T-helper 17 cell (primary cell): ENCODE data around the gene ANKRD60. TPM values are rescaled to one million over a fixed set of nuclear protein-coding genes. Genes with fewer than 3 reads are reported as not detected.

Experiments
- ATAC-seq: fragments of 150-1000 bp; cut with Tn5 transposase; 2 replicates; pipeline ENCODE4 v1.10.0; 2021; ENCODE audit warnings: mild to moderate bottlenecking, moderate library complexity
- DNase-seq, 3 donors: peaks; one replicate each; pipeline versions ENCODE4 v3.0.0 to v3.0.0-alpha.2; 2020 to 2021
- H3K9me3 ChIP-seq: one replicate; pipeline ENCODE4 v1.7.0; 2013; ENCODE audit warnings: low read length, mild to moderate bottlenecking; ENCODE audit not compliant: control insufficient read depth, poor library complexity, severe bottlenecking
- H3K27ac Mint-ChIP-seq: one replicate; pipeline ENCODE4 v1.8.0; 2022; ENCODE audit warnings: mild to moderate bottlenecking, moderate library complexity, mixed read lengths
- H3K27me3 Mint-ChIP-seq: one replicate; pipeline ENCODE4 v1.8.0; 2022; ENCODE audit warnings: mixed read lengths
- H3K36me3 Mint-ChIP-seq: one replicate; pipeline ENCODE4 v1.8.0; 2022; ENCODE audit warnings: low read depth, mixed read lengths
- H3K4me1 Mint-ChIP-seq: one replicate; pipeline ENCODE4 v1.8.0; 2022; ENCODE audit warnings: mild to moderate bottlenecking, mixed read lengths
- H3K4me3 Mint-ChIP-seq: one replicate; pipeline ENCODE4 v1.8.0; 2022; ENCODE audit warnings: mild to moderate bottlenecking, moderate library complexity, mixed read lengths
- total RNA-seq, 4 donors: library from RNA in 2 of 4; stranded (reverse) in 2 of 4; gene quantifications; one replicate each; pipeline ENCODE4 v1.2.3 and lab custom pipeline; 2022 to 2026

Gene ANKRD60
- total RNA-seq, 2 donors from 2014 or later, result not detected

GRCh38 chr20:58238490-58238889 is 10.0 kb upstream of the ANKRD60 start:
- no peak for DNase-seq
- H3K27me3 Mint-ChIP-seq, result no peaks in the 10 kb centered on the region
- H3K27ac Mint-ChIP-seq, result peak overlapping the region; percentile 87
- ATAC-seq, result no peak
- no peaks in the 10 kb centered on the region for H3K36me3 Mint-ChIP-seq
- H3K9me3 ChIP-seq, result no peaks in the 10 kb centered on the region
- peaks cover 5% of the 10 kb centered on the region for H3K4me1 Mint-ChIP-seq
- no peak overlapping the region for H3K4me3 Mint-ChIP-seq

GRCh38 chr20:58237318-58238132 is 9.1 kb upstream of the ANKRD60 start:
- Mint-ChIP-seq H3K4me3 (peak overlapping the region; percentile 87), H3K4me1 (peaks cover 5% of the 10 kb centered on the region), H3K36me3 (no peaks in the 10 kb centered on the region), H3K27me3 (no peaks in the 10 kb centered on the region), H3K27ac (peak overlapping the region; percentile 87)
- ATAC-seq, result no peak
- no peak for DNase-seq
- H3K9me3 ChIP-seq, result no peaks in the 10 kb centered on the region

- DNase-seq (peak; percentile 69 to 81 (median 72)), ATAC-seq (peak; percentile 94)
- peaks cover 5% of the 10 kb centered on the region for H3K4me1 Mint-ChIP-seq
- H3K27ac Mint-ChIP-seq, result peak overlapping the region; percentile 87
- peak overlapping the region; percentile 87 for H3K4me3 Mint-ChIP-seq
- H3K27me3 Mint-ChIP-seq, result no peaks in the 10 kb centered on the region
- no peaks in the 10 kb centered on the region for H3K9me3 ChIP-seq
- H3K36me3 Mint-ChIP-seq, result no peaks in the 10 kb centered on the region
Observed at GRCh38 chr20:58236612-58237317, 8.3 kb upstream of the ANKRD60 start.

GRCh38 chr20:58235010-58235409 is 6.6 kb upstream of the ANKRD60 start:
- DNase-seq, result no peak
- Mint-ChIP-seq H3K27ac (no peak overlapping the region), H3K27me3 (peaks cover 8% of the 10 kb centered on the region), H3K36me3 (peaks cover 2% of the 10 kb centered on the region), H3K4me3 (no peak overlapping the region), H3K4me1 (peaks cover 5% of the 10 kb centered on the region)
- no peaks in the 10 kb centered on the region for H3K9me3 ChIP-seq
- ATAC-seq, result no peak

GRCh38 chr20:58233881-58234528 is 5.6 kb upstream of the ANKRD60 start:
- DNase-seq (peak; percentile 32 to 40 (median 33)), ATAC-seq (no peak)
- Mint-ChIP-seq H3K36me3 (peaks cover 2% of the 10 kb centered on the region), H3K27me3 (peaks cover 18% of the 10 kb centered on the region), H3K4me3 (no peak overlapping the region), H3K4me1 (peaks cover 10% of the 10 kb centered on the region), H3K27ac (peak overlapping the region; percentile 16)
- H3K9me3 ChIP-seq, result no peaks in the 10 kb centered on the region

- H3K4me3 Mint-ChIP-seq, result no peak overlapping the region
- H3K36me3 Mint-ChIP-seq, result peaks cover 2% of the 10 kb centered on the region
- peaks cover 14% of the 10 kb centered on the region for H3K4me1 Mint-ChIP-seq
- peaks cover 22% of the 10 kb centered on the region for H3K27me3 Mint-ChIP-seq
- ATAC-seq, result no peak
- DNase-seq, result no peak
- H3K9me3 ChIP-seq, result no peaks in the 10 kb centered on the region
- no peak overlapping the region for H3K27ac Mint-ChIP-seq
Observed at GRCh38 chr20:58233393-58233792, 4.9 kb upstream of the ANKRD60 start.

GRCh38 chr20:58231683-58232082 is 3.2 kb upstream of the ANKRD60 start:
- DNase-seq, result no peak
- Mint-ChIP-seq H3K36me3 (peaks cover 9% of the 10 kb centered on the region), H3K4me3 (no peak overlapping the region), H3K27ac (no peak overlapping the region), H3K4me1 (peaks cover 9% of the 10 kb centered on the region), H3K27me3 (peaks cover 37% of the 10 kb centered on the region)
- H3K9me3 ChIP-seq, result no peaks in the 10 kb centered on the region
- no peak for ATAC-seq

- Mint-ChIP-seq H3K4me3 (no peak overlapping the region), H3K4me1 (peaks cover 9% of the 10 kb centered on the region), H3K36me3 (peaks cover 16% of the 10 kb centered on the region), H3K27me3 (peaks cover 61% of the 10 kb centered on the region), H3K27ac (peak overlapping the region; percentile 8)
- H3K9me3 ChIP-seq, result no peaks in the 10 kb centered on the region
- no peak for DNase-seq
- no peak for ATAC-seq
Observed at GRCh38 chr20:58229198-58229798, 845 bp upstream of the ANKRD60 start.

- ATAC-seq (no peak), DNase-seq (no peak)
- no peaks in the 10 kb centered on the region for H3K9me3 ChIP-seq
- no peak overlapping the region for H3K27ac Mint-ChIP-seq
- H3K27me3 Mint-ChIP-seq, result peaks cover 72% of the 10 kb centered on the region
- peaks cover 9% of the 10 kb centered on the region for H3K4me1 Mint-ChIP-seq
- peaks cover 16% of the 10 kb centered on the region for H3K36me3 Mint-ChIP-seq
- H3K4me3 Mint-ChIP-seq, result peak overlapping the region; percentile 49
Observed at GRCh38 chr20:58228103-58228483, 360 bp downstream of the ANKRD60 start.

GRCh38 chr20:58227391-58228102 is 906 bp downstream of the ANKRD60 start:
- peaks cover 16% of the 10 kb centered on the region for H3K36me3 Mint-ChIP-seq
- H3K27me3 Mint-ChIP-seq, result peaks cover 77% of the 10 kb centered on the region
- H3K27ac Mint-ChIP-seq, result peak overlapping the region; percentile 60
- H3K9me3 ChIP-seq, result no peaks in the 10 kb centered on the region
- peak overlapping the region; percentile 49 for H3K4me3 Mint-ChIP-seq
- DNase-seq (no peak), ATAC-seq (no peak)
- H3K4me1 Mint-ChIP-seq, result peaks cover 9% of the 10 kb centered on the region

GRCh38 chr20:58225452-58226200 is 2.8 kb downstream of the ANKRD60 start:
- Mint-ChIP-seq H3K4me1 (peaks cover 9% of the 10 kb centered on the region), H3K4me3 (no peak overlapping the region), H3K27ac (no peak overlapping the region), H3K27me3 (peaks cover 95% of the 10 kb centered on the region), H3K36me3 (peaks cover 18% of the 10 kb centered on the region)
- DNase-seq (no peak), ATAC-seq (no peak)
- H3K9me3 ChIP-seq, result no peaks in the 10 kb centered on the region

GRCh38 chr20:58224974-58225373 is 3.5 kb downstream of the ANKRD60 start:
- Mint-ChIP-seq H3K36me3 (peaks cover 17% of the 10 kb centered on the region), H3K4me3 (no peak overlapping the region), H3K27me3 (peaks cover 95% of the 10 kb centered on the region), H3K27ac (no peak overlapping the region), H3K4me1 (peaks cover 9% of the 10 kb centered on the region)
- ATAC-seq, result no peak
- DNase-seq, result no peak
- no peaks in the 10 kb centered on the region for H3K9me3 ChIP-seq
